Fibroblast of pulmonary artery (primary cell): ENCODE results near the gene ZNF516.

Source experiments
- DNase-seq: peaks from one replicate; pipeline ENCODE4 v3.0.0-alpha.2; 2010; ENCODE audit warnings: low read depth
- H3K4me3 ChIP-seq: replicated peaks from 2 replicates; pipeline ENCODE4 v1.5.1; 2011; ENCODE audit warnings: low read depth, mild to moderate bottlenecking, control low read depth, low read length, moderate library complexity
- CTCF ChIP-seq: IDR thresholded peaks from 2 replicates; pipeline ENCODE4 v1.5.1; 2011; ENCODE audit warnings: mild to moderate bottlenecking, control low read depth, low read length, inconsistent platforms; ENCODE audit errors: missing control alignments

Gene ZNF516

GRCh38 chr18:76499637-76500340 is 4.7 kb upstream of the ZNF516 start:
- no peak overlapping the region for H3K4me3 ChIP-seq
- no peak for TF ChIP-seq CTCF
- DNase-seq, result no peak

GRCh38 chr18:76499021-76499420 is 4.0 kb upstream of the ZNF516 start:
- DNase-seq, result no peak
- no peak overlapping the region for H3K4me3 ChIP-seq
- TF ChIP-seq CTCF, result no peak

GRCh38 chr18:76498064-76498463 is 3.0 kb upstream of the ZNF516 start:
- H3K4me3 ChIP-seq, result no peak overlapping the region

GRCh38 chr18:76497021-76497420 is 2.0 kb upstream of the ZNF516 start:
- H3K4me3 ChIP-seq, result no peak overlapping the region
- TF ChIP-seq CTCF, result no peak
- DNase-seq, result no peak

More at GRCh38 chr18:76498064-76498463, 3.0 kb upstream of the ZNF516 start:
- no peak for DNase-seq
- TF ChIP-seq CTCF, result no peak

- peak; percentile 88 for DNase-seq
- no peak for TF ChIP-seq CTCF
- peak overlapping the region; percentile 65 for H3K4me3 ChIP-seq
Observed at GRCh38 chr18:76496194-76496890, 1.3 kb upstream of the ZNF516 start.

- H3K4me3 ChIP-seq, result peak overlapping the region; percentile 65
- DNase-seq, result peak; percentile 60
- TF ChIP-seq CTCF, result no peak
Observed at GRCh38 chr18:76495435-76496193, 572 bp upstream of the ZNF516 start.
